GM20000 (cell line): ENCODE data around the gene TAOK1.
"Not testable (repeated sequence)": the region's sequence is repeated elsewhere in the genome, so short reads cannot be mapped to it uniquely, and the experiment has no call there.

Experiments used
- DNase-seq: peaks from one replicate; pipeline ENCODE4 v3.0.0; 2012; ENCODE audit warnings: low spot score
- CTCF ChIP-seq: IDR thresholded peaks from 2 replicates; pipeline ENCODE4 v1.5.1; 2012; ENCODE audit warnings: mild to moderate bottlenecking, control low read depth; ENCODE audit errors: extremely low read depth, missing control alignments

Gene TAOK1

DNA sequence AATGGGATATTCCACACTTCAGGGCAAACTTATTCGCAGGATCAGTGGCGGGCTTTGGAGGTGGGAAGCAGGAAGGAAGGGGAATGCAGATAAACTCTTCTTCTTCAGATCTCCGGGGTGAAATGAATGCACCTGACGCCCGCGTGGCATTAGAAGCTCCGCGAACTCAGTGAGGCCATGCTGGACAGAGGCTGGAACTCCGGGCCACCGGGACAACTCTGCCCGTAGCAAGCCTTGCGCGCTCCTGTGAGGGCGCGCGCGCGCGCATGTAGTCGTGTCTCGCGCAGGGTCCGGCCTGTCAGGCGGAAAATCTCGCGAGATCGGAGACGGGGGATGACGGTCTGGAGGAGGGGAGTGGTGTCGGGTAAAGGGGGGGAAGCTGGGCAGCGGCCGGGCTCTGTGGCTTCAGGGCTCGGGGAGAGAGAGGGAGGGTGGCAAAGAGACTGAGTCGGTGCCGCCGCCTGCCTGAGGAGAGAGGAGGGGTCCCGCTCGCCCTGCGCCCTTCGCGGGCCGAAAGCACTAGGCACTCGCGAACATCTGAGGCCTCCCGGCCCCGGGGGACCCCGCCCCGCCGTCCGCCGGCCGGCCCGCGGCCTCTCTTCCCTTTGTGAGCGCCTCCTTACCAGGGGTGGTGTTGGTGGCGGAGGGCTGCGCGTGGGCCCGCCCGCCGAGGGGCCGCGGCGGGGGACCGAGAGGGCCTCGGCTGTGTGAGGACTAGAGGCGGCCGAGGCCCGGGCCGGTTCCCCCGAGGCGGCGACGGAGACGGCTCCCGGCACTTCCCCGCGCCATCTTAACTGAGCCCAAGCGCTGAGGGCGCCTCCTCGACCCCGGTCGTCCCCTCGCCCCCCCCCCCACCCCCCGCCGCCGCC is at the start of gene TAOK1:
TAOK1 (plus strand) TSS at position 382 of the 869 bp plus-strand sequence. CDS start 61,186 bp downstream, outside the sequence.
- TF ChIP-seq CTCF, result no peak
- DNase-seq, result peak; percentile 97

- TF ChIP-seq CTCF, result no peak
Observed at GRCh38 chr17:29341726-29342125, 48.4 kb upstream of the TAOK1 start.

GRCh38 chr17:29342158-29342765 is 47.9 kb upstream of the TAOK1 start:
- no peak for TF ChIP-seq CTCF
- DNase-seq, result no peak

More at GRCh38 chr17:29341726-29342125, 48.4 kb upstream of the TAOK1 start:
- no peak for DNase-seq

GRCh38 chr17:29344201-29344856 is 45.8 kb upstream of the TAOK1 start:
- TF ChIP-seq CTCF, result no peak
- no peak for DNase-seq

DNA sequence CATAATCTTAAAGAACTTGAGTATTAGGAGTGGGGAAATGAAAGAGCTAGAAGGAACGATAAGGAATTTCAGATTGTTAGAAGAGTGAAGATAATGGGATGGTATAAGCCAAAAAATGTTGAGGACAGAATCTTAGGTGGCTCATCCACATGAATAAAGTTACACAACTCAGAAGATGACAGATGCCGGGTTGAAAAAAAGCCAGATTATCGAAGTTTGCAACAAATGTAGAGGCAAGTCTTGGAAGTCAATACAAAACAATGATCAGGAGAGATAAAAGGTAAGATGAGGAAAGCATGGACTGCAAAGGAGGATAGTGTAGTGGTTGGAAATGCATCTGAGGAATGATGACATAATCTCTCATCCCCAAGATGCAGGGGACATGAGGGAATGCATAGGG is 45.1 kb upstream of the TAOK1 start:
- TF ChIP-seq CTCF, result no peak
- no peak for DNase-seq

DNA sequence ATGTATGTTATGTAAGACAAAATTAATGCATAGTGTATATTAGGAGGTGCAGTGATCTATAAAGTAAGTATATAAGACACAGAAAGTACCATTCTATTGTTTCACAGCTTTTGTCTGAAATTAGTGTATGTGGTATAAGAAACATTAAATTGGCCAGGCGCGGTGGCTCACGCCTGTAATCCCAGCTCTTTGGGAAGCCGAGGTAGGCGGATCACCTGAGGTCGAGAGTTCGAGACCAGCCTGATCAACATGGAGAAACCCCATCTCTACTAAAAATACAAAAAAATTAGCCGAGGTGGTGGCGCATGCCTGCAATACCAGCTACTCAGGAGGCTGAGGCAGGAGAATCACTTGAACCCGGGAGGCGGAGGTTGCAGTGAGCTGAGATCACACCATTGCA is 44.7 kb upstream of the TAOK1 start:
- DNase-seq, result not testable (repeated sequence)

GRCh38 chr17:29346462-29346861 is 43.7 kb upstream of the TAOK1 start:
- no peak for TF ChIP-seq CTCF
- DNase-seq, result no peak
